ENCODE results near the gene TPRN.

TPRN gene

GRCh38 chr9:137191245-137191644, 9.3 kb downstream of the TPRN start:
- Histone ChIP-seq H3K4me1 (ENCODE audit: insufficient read depth, low read length, poor library complexity, severe bottlenecking) (peaks cover 20% of the 10 kb centered on the region), H3K79me2 (ENCODE audit: insufficient read depth, low read length) (peaks cover 49% of the 10 kb centered on the region), H3K9me2 (replicated peaks; ENCODE audit: low read depth, low read length) (no peaks in the 10 kb centered on the region), H3K4me3 (ENCODE audit: low read length, poor library complexity, severe bottlenecking) (no peak overlapping the region), H3K36me3 (ENCODE audit: insufficient read depth, low read length) (peaks cover 7% of the 10 kb centered on the region; the same call in 1 of the 2 replicates), H3F3A (ENCODE audit: low read depth) (peaks cover 8% of the 10 kb centered on the region; the same call in 1 of the 2 replicates), H3K27me3 (ENCODE audit: insufficient read depth, low read length, poor library complexity, severe bottlenecking) (no peaks in the 10 kb centered on the region), H3K9me3 (ENCODE audit: insufficient read depth, low read depth, low read length) (no peaks in the 10 kb centered on the region), H3K4me2 (ENCODE audit: low read depth, low read length, poor library complexity, severe bottlenecking) (no peak overlapping the region), H4K20me1 (ENCODE audit: insufficient read depth, low read length, poor library complexity, severe bottlenecking) (peaks cover 26% of the 10 kb centered on the region), H3K9ac (ENCODE audit: low read depth, low read length, poor library complexity, severe bottlenecking) (no peak overlapping the region), H2AFZ (ENCODE audit: low read length) (no peak overlapping the region)
- TF ChIP-seq CTCF (conservative IDR thresholded peaks at IDR 0.05; ENCODE audit: low read length): no peak

- Histone ChIP-seq H3K4me1 (ENCODE audit: insufficient read depth, low read length, poor library complexity, severe bottlenecking) (peaks cover 20% of the 10 kb centered on the region), H3K9ac (ENCODE audit: low read depth, low read length, poor library complexity, severe bottlenecking) (peak overlapping the region; percentile 88), H3K4me2 (ENCODE audit: low read depth, low read length, poor library complexity, severe bottlenecking) (peak overlapping the region; percentile 99), H3F3A (ENCODE audit: low read depth) (peaks cover 8% of the 10 kb centered on the region; the same call in 1 of the 2 replicates), H3K79me2 (ENCODE audit: insufficient read depth, low read length) (peaks cover 57% of the 10 kb centered on the region), H3K9me2 (replicated peaks; ENCODE audit: low read depth, low read length) (no peaks in the 10 kb centered on the region), H3K36me3 (ENCODE audit: insufficient read depth, low read length) (peaks cover 7% of the 10 kb centered on the region; the same call in 1 of the 2 replicates), H2AFZ (ENCODE audit: low read length) (no peak overlapping the region), H3K27me3 (ENCODE audit: insufficient read depth, low read length, poor library complexity, severe bottlenecking) (no peaks in the 10 kb centered on the region), H3K4me3 (ENCODE audit: low read length, poor library complexity, severe bottlenecking) (peak overlapping the region; percentile 96), H4K20me1 (ENCODE audit: insufficient read depth, low read length, poor library complexity, severe bottlenecking) (peaks cover 26% of the 10 kb centered on the region), H3K9me3 (ENCODE audit: insufficient read depth, low read depth, low read length) (no peaks in the 10 kb centered on the region)
- TF ChIP-seq EZH2phosphoT487 (IDR thresholded peaks at IDR 0.05; ENCODE audit: borderline replicate concordance): no peak
- TF ChIP-seq CTCF (conservative IDR thresholded peaks at IDR 0.05; ENCODE audit: low read length): peak; percentile 22; the same call in 1 of the 2 replicates
Observed at GRCh38 chr9:137190315-137190856, 10.2 kb downstream of the TPRN start.

DNA sequence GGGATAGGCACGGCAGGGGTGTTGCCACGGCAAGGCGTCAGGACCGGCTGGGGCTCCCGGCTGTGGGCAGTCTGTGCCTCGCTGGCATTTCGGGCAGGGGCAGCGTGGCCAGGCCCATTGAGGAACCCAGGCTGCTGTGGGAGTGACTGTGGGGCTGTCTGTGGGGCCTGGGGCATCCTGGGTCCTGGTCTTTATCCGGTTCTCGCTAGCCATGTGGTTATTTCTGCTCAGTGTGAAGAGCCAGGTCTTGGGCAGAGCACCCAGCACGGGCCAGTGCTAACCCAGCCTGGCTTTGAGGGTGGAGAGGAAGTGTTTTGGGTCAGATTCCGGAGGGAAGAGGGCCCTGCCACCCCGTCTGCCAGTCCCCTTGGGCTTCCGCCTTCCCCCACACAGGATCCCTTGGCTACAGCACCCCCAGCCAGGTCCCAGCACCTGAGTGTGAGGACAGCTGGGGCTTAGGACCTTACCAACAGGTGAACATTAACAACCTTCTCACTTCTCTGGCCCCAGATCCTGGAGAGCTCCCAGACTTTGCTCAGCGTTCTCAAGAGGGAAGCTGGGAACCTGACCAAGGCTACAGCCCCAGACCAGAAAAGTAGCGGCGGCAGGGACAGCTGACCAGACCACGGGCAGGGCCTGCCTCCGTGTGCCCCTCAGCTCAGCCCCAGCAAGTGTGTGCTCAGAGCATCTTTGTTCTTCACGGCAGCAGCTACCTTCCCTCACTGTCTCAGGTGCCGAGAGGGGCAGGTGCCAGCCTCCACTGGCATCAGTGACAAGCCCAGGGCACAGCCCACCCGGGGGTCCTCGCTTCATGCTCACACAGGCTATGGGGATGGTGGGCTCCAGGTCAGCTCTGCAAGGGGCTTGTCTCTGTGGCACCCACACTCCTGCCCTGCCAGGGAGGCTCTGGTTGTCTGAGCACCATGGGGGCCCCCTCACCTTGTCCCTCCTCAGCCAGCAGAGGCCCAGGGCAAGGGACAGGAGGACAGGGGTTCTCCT, 10.9 kb downstream of the TPRN start:
- Histone ChIP-seq H2AFZ (ENCODE audit: low read length) (no peak overlapping the region), H3F3A (ENCODE audit: low read depth) (peaks cover 8% of the 10 kb centered on the region; the same call in 1 of the 2 replicates), H3K36me3 (ENCODE audit: insufficient read depth, low read length) (peaks cover 7% of the 10 kb centered on the region; the same call in 1 of the 2 replicates), H3K9me2 (replicated peaks; ENCODE audit: low read depth, low read length) (no peaks in the 10 kb centered on the region), H3K79me2 (ENCODE audit: insufficient read depth, low read length) (peaks cover 60% of the 10 kb centered on the region), H3K4me2 (ENCODE audit: low read depth, low read length, poor library complexity, severe bottlenecking) (peak overlapping the region; percentile 99), H3K4me3 (ENCODE audit: low read length, poor library complexity, severe bottlenecking) (peak overlapping the region; percentile 96), H3K4me1 (ENCODE audit: insufficient read depth, low read length, poor library complexity, severe bottlenecking) (peaks cover 20% of the 10 kb centered on the region), H3K9me3 (ENCODE audit: insufficient read depth, low read depth, low read length) (no peaks in the 10 kb centered on the region), H4K20me1 (ENCODE audit: insufficient read depth, low read length, poor library complexity, severe bottlenecking) (peaks cover 26% of the 10 kb centered on the region), H3K27me3 (ENCODE audit: insufficient read depth, low read length, poor library complexity, severe bottlenecking) (no peaks in the 10 kb centered on the region), H3K9ac (ENCODE audit: low read depth, low read length, poor library complexity, severe bottlenecking) (peak overlapping the region; percentile 88)
- TF ChIP-seq CTCF (conservative IDR thresholded peaks at IDR 0.05; ENCODE audit: low read length) (no peak), EZH2phosphoT487 (IDR thresholded peaks at IDR 0.05; ENCODE audit: borderline replicate concordance) (no peak)

Measured in Loucy (cell line).